HCT116 (cell line): ENCODE measurements around the gene TSC2. TPM values are rescaled to one million over a fixed set of nuclear protein-coding genes. Genes with fewer than 3 reads are reported as not detected.

Source experiments
- ATAC-seq: fragments of 200-7000 bp; cut with Tn5 transposase; 2 replicates; pipeline ENCODE4 v1.9.1; 2020; ENCODE audit warnings: mild to moderate bottlenecking, moderate library complexity
- BruUV-seq: library from RNA; stranded (reverse); fragments of 400-500 nt; replicated peaks from 2 replicates; lab custom pipeline; 2021; lab: Mats Ljungman, UMichigan
- CTCF ChIA-PET: fragments of 300-600 bp; sonication (Branson Sonifier 250); formaldehyde crosslinking; loops from one replicate; lab custom pipeline; 2021; ENCODE audit warnings: antibody characterized with exemption; lab: Charles Lee
- POLR2A ChIA-PET: fragments of 300-600, 350-600 bp; sonication (Branson Sonifier 250); formaldehyde crosslinking; loops from one replicate; lab custom pipeline; 2021; ENCODE audit warnings: antibody characterized with exemption; lab: Charles Lee
- RAD21 ChIA-PET, 2 experiments: fragments of 300-600 bp; sonication (Branson Sonifier 250); formaldehyde crosslinking; loops; one replicate each; lab custom pipeline; 2023; ENCODE audit warnings: low total read pairs in 2 of 2; ENCODE audit not compliant: uncharacterized antibody in 2 of 2, unreplicated experiment in 2 of 2, low non-redundant PET in 1 of 2; lab: Charles Lee
- DNase-seq: peaks from one replicate; pipeline ENCODE4 v3.0.0-alpha.2; 2010; ENCODE audit warnings: low read depth, low spot score
- H2AFZ ChIP-seq: fragments of 200-600 bp; shearing (Covaris generic), sonication (generic); 2 replicates; pipeline ENCODE4 v1.6.1; 2017; ENCODE audit warnings: low read depth, mixed run types, mixed read lengths, antibody characterized with exemption, low read length; ENCODE audit not compliant: poor library complexity, severe bottlenecking
- H3K27ac ChIP-seq: 2 replicates; pipeline ENCODE4 v1.5.1; 2012; ENCODE audit warnings: low read depth, low read length
- H3K27me3 ChIP-seq: fragments of 200-600 bp; sonication (generic); 2 replicates; pipeline ENCODE4 v1.6.1; 2016; ENCODE audit warnings: mixed run types, low read length, mixed read lengths; ENCODE audit not compliant: insufficient read depth
- H3K36me3 ChIP-seq, 2 experiments: fragments of 200-500 bp in 1 of 2; fragments of 200-600 bp in 1 of 2; sonication (Bioruptor generic) in 1 of 2; sonication (generic) in 1 of 2; 2 replicates each; pipeline versions ENCODE4 v1.5.1 to v1.6.1; 2014 to 2016; ENCODE audit warnings: low read length in 2 of 2, inconsistent platforms in 1 of 2, mixed read lengths in 1 of 2, mixed run types in 1 of 2; ENCODE audit not compliant: insufficient read depth in 2 of 2, control insufficient read depth in 1 of 2
- H3K4me1 ChIP-seq, 2 experiments: fragments of 200-600 bp in 1 of 2; sonication (generic) in 1 of 2; 2 replicates each; pipeline versions ENCODE4 v1.5.1 to v1.6.1; 2012 to 2017; ENCODE audit warnings: low read length in 2 of 2, inconsistent platforms in 1 of 2, mild to moderate bottlenecking in 1 of 2, mixed read lengths in 1 of 2, mixed run types in 1 of 2, moderate library complexity in 1 of 2; ENCODE audit not compliant: insufficient read depth in 2 of 2, control insufficient read depth in 1 of 2
- H3K4me2 ChIP-seq: fragments of 200-600 bp; sonication (generic); 2 replicates; pipeline ENCODE4 v1.6.1; 2017; ENCODE audit warnings: mixed run types, low read length, mixed read lengths
- H3K4me3 ChIP-seq, 2 experiments: fragments of 200-600 bp in 1 of 2; sonication (generic) in 1 of 2; replicated peaks in 1 of 2; 2 replicates each; pipeline ENCODE4 v1.5.1; 2011 to 2016; ENCODE audit warnings: low read length in 2 of 2, control low read depth in 1 of 2, low read depth in 1 of 2, mild to moderate bottlenecking in 1 of 2, mixed read lengths in 1 of 2, mixed run types in 1 of 2
- H3K79me2 ChIP-seq: fragments of 200-600 bp; sonication (generic); 2 replicates; pipeline ENCODE4 v1.6.1; 2017; ENCODE audit warnings: mild to moderate bottlenecking, mixed run types, low read length, moderate library complexity, mixed read lengths; ENCODE audit not compliant: insufficient read depth
- H3K9ac ChIP-seq: fragments of 200-600 bp; sonication (generic); 2 replicates; pipeline ENCODE4 v1.6.1; 2016; ENCODE audit warnings: low read length, mixed read lengths
- H3K9me2 ChIP-seq: fragments of 200-600 bp; sonication (generic), shearing (Covaris generic); 2 replicates; pipeline ENCODE4 v1.6.1; 2017; ENCODE audit warnings: mixed run types, mild to moderate bottlenecking, moderate library complexity; ENCODE audit not compliant: insufficient read depth
- H3K9me3 ChIP-seq, 2 experiments: fragments of 200-500 bp in 1 of 2; fragments of 200-600 bp in 1 of 2; sonication (Bioruptor generic) in 1 of 2; sonication (generic) in 1 of 2; 2 replicates each; pipeline ENCODE4 v1.6.1; 2014 to 2017; ENCODE audit warnings: low read length in 2 of 2, mixed read lengths in 2 of 2, inconsistent platforms in 1 of 2, low read depth in 1 of 2, mild to moderate bottlenecking in 1 of 2, mixed run types in 1 of 2, moderate library complexity in 1 of 2; ENCODE audit not compliant: control insufficient read depth in 1 of 2, insufficient read depth in 1 of 2
- H4K20me1 ChIP-seq: fragments of 200-600 bp; sonication (generic), shearing (Covaris generic); 2 replicates; pipeline ENCODE4 v1.6.1; 2017; ENCODE audit warnings: mixed run types, mild to moderate bottlenecking, moderate library complexity; ENCODE audit not compliant: insufficient read depth
- POLR2AphosphoS5 ChIP-seq: IDR thresholded peaks from 2 replicates; pipeline ENCODE4 v1.6.1; 2011; ENCODE audit warnings: mild to moderate bottlenecking, low read depth, low read length, moderate library complexity
- RAD21 ChIP-seq: IDR thresholded peaks from 2 replicates; pipeline ENCODE4 v1.6.1; 2012; ENCODE audit warnings: low read depth, mild to moderate bottlenecking
- ZFX ChIP-seq: fragments of 450-650 bp; IDR thresholded peaks from 2 replicates; pipeline ENCODE4 v1.6.1; 2017
- intact Hi-C: fragments of 100-400 bp; cut with micrococcal nuclease; formaldehyde crosslinking; loops from 2 replicates; pipeline ENCODE4 v1.10.0; 2022
- total RNA-seq: library from RNA; stranded (reverse); gene quantifications from one replicate; pipeline ENCODE4 v1.2.1, GENCODE V29; 2021; ENCODE audit not compliant: unreplicated experiment
- TF ChIP-seq, protein P1 (sequence below): IDR thresholded peaks from 2 replicates; pipeline ENCODE4 v1.6.1; 2012
- TF ChIP-seq, protein P2 (sequence below), 3 experiments: fragments of 200-600 bp in 1 of 3; sonication (generic) in 1 of 3; IDR thresholded peaks in 2 of 3; conservative IDR thresholded peaks in 1 of 3; 2 replicates each; pipeline ENCODE4 v1.5.1; 2012 to 2017; ENCODE audit warnings: low read depth in 2 of 3, low read length in 2 of 3, antibody characterized with exemption in 1 of 3, borderline replicate concordance in 1 of 3, control low read depth in 1 of 3, mild to moderate bottlenecking in 1 of 3, mixed read lengths in 1 of 3, mixed run types in 1 of 3, moderate library complexity in 1 of 3; ENCODE audit not compliant: insufficient read depth in 1 of 3

The TSC2 gene
- total RNA-seq, 1 experiment from 2014 or later = 74.1 TPM

DNA sequence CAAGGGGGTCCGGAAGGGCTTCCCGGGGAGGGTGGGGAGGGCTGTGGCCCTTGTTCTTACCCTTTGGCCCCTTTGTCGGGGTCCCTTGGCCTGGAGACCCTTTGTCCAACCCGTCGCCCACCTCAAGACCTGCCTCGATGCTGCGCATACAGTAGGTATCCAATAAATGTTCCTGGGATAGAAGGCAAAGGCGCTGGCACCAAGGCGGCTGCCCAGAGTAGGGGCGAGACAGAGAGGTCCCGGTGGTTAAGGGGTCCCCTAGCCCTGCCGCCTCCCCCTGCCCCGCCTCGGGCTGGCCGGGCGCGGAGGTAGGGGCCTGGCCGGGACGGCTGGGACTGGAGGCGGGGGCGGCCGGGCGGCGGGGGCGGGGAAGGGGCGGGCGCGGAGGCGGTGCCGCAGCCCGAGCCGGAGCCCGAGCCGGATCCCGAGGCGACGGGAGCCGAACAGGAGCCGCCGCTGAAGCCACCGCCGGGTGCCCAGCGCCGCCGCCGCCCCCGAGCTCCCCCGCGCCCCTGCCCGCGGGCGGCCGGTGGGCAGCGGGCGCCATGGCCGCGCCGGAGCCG, 21.2 kb upstream of the TSC2 start, which contains the start of gene NHERF2:
Gene NHERF2, plus strand, starts transcription at position 442 of the 563 bp plus-strand sequence. Its CDS starts 104 bp downstream, at position 546.
- H3K4me1 ChIP-seq = peaks cover 29 to 50% of the 10 kb centered on the region in 2 experiments
- CTCF ChIA-PET = interaction anchor here (1.1 kb wide), 1 partner anchor 22 kb away, joined by 3 read pairs; no protein-coding TSS in a partner anchor
- ATAC-seq = peak; percentile 46
- peaks cover 17% of the 10 kb centered on the region; the same call in 1 of the 2 replicates for H3K79me2 ChIP-seq
- H3K9me3 ChIP-seq = no peaks in the 10 kb centered on the region
- no peaks in the 10 kb centered on the region for H3K27me3 ChIP-seq
- DNase-seq = no peak
- TF ChIP-seq, protein P1, sequence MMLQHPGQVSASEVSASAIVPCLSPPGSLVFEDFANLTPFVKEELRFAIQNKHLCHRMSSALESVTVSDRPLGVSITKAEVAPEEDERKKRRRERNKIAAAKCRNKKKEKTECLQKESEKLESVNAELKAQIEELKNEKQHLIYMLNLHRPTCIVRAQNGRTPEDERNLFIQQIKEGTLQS = no peak
- TF ChIP-seq POLR2AphosphoS5 = peak; percentile 37
- intact Hi-C loops = loop anchor here (10.0 kb wide), 1 partner anchor 228 kb away; the partner anchor contains the start of gene ECI1
- H4K20me1 ChIP-seq = no peaks in the 10 kb centered on the region
- POLR2A ChIA-PET = interaction anchor here (0.9 kb wide), 1 partner anchor 62 kb away, joined by 3 read pairs; the partner anchor contains the start of gene RPS2
- BruUV-seq = no TSS peak
- peak within 1 kb of the TSS; percentile 99 for H3K4me2 ChIP-seq
- H3K9ac ChIP-seq = peak within 1 kb of the TSS; percentile 76
- RAD21 ChIA-PET = no interaction called here
- no peaks in the 10 kb centered on the region for H3K9me2 ChIP-seq
- peak within 1 kb of the TSS; percentile 72; the same call in 1 of the 2 replicates for H3K27ac ChIP-seq
- H3K36me3 ChIP-seq = no peaks in the 10 kb centered on the region
- no peak within 1 kb of the TSS for H2AFZ ChIP-seq
- peak within 1 kb of the TSS; percentile 60 to 77 for H3K4me3 ChIP-seq

DNA sequence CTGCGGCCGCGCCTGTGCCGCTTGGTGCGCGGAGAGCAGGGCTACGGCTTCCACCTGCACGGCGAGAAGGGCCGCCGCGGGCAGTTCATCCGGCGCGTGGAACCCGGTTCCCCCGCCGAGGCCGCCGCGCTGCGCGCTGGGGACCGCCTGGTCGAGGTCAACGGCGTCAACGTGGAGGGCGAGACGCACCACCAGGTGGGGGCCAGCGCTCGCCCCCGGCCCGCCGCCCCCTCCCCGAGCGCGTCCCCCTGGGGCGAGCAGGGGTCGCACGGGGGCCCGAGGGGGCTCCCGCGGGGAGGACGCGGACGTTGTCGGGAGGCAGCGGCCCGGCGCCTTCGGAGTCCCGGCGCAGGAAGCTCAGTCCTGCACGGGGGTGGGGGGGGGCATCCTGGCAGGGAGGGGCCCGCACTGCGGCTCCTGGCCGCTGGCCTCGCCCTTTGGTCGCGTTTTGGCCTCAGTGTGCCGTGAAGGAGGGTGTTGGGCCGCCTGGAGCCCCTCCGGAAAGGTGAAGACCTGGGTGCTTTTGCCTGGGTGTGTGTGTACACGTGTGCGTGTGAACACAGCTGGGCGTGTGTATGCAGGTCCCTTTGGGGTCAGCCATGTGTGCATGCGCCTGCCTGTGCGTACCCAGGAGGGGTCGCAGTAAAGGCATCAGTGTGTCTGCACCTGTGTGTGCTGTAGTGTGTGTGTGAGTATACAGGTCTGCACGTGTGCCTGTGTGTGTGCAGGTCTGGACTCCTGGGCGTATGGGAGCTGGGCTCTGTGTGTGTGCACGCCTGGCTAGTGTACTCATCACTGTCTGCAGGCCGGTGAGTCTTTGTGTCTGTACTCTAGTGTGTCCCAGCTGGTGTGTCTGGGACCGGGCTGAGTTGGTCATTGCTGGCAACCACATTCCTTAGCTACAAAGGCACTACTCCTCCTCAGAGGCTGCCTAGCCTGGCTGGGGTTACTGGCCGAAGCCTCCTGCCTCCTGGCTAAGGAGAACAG, 20.5 kb upstream of the TSC2 start:
- peaks cover 27 to 43% of the 10 kb centered on the region in 2 experiments for H3K4me1 ChIP-seq
- H3K27ac ChIP-seq = peak overlapping the region; percentile 72; the same call in 1 of the 2 replicates
- DNase-seq = no peak
- POLR2A ChIA-PET = no interaction called here
- no peak overlapping the region for H2AFZ ChIP-seq
- H3K4me2 ChIP-seq = peak overlapping the region; percentile 99
- BruUV-seq = TSS peak; percentile 45
- H3K36me3 ChIP-seq = no peaks in the 10 kb centered on the region
- H4K20me1 ChIP-seq = no peaks in the 10 kb centered on the region
- peak; percentile 25; the same call in 1 of the 2 replicates for TF ChIP-seq ZFX
- TF ChIP-seq, protein P2, sequence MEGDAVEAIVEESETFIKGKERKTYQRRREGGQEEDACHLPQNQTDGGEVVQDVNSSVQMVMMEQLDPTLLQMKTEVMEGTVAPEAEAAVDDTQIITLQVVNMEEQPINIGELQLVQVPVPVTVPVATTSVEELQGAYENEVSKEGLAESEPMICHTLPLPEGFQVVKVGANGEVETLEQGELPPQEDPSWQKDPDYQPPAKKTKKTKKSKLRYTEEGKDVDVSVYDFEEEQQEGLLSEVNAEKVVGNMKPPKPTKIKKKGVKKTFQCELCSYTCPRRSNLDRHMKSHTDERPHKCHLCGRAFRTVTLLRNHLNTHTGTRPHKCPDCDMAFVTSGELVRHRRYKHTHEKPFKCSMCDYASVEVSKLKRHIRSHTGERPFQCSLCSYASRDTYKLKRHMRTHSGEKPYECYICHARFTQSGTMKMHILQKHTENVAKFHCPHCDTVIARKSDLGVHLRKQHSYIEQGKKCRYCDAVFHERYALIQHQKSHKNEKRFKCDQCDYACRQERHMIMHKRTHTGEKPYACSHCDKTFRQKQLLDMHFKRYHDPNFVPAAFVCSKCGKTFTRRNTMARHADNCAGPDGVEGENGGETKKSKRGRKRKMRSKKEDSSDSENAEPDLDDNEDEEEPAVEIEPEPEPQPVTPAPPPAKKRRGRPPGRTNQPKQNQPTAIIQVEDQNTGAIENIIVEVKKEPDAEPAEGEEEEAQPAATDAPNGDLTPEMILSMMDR (IDR thresholded peaks at IDR 0.05 in 2 of 3, conservative IDR thresholded peaks at IDR 0.05 in 1 of 3; ENCODE audit: borderline replicate concordance in 1 of 3, insufficient read depth in 1 of 3, low read depth in 2 of 3, low read length in 2 of 3) = 0 out of 6 replicates have a peak, but pooled peaks of 1 of the 3 experiments have one; percentile 11
- 0 out of 2 replicates have a peak, but pooled peaks have one; percentile 3 for TF ChIP-seq POLR2AphosphoS5
- no peak for TF ChIP-seq RAD21
- TF ChIP-seq, all 23 proteins: peak for 3
- CTCF ChIA-PET = no interaction called here
- peak overlapping the region; percentile 60 to 77 for H3K4me3 ChIP-seq
- RAD21 ChIA-PET = interaction anchor here in 1 of 2 experiments (1.2 kb wide), 1 partner anchor 113 kb away, joined by 3 read pairs; no protein-coding TSS in a partner anchor
- peaks cover 14% of the 10 kb centered on the region; the same call in 1 of the 2 replicates for H3K79me2 ChIP-seq
- H3K27me3 ChIP-seq = no peaks in the 10 kb centered on the region
- intact Hi-C loops = loop anchor here (10.0 kb wide), 1 partner anchor 227 kb away; the partner anchor contains the start of gene ECI1
- no peaks in the 10 kb centered on the region for H3K9me2 ChIP-seq
- H3K9me3 ChIP-seq = no peaks in the 10 kb centered on the region
- peak; percentile 5 for ATAC-seq
- peak overlapping the region; percentile 76 for H3K9ac ChIP-seq
